Measurements from ENCODE around the gene TTBK1.

DNA sequence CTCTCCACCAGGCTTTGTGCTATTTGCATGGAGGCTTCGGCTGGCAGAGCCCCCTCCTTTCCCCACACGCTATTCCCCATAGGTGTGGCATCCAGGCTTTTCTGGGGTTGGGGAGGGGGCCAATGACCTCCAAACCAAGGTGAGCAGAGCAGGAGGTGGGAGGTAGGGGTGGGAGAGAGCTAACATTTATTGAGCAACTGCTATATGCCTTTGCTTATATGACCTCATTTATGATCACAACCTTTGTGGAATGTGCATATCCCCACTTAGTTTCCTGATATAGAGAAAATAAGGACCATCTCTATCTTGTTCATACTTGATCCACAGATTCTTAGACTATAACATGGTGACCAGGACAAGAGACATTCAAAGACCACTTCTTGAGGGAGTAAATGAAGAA lies 37.0 kb downstream of the TTBK1 start:
- TF ChIP-seq, protein P1, sequence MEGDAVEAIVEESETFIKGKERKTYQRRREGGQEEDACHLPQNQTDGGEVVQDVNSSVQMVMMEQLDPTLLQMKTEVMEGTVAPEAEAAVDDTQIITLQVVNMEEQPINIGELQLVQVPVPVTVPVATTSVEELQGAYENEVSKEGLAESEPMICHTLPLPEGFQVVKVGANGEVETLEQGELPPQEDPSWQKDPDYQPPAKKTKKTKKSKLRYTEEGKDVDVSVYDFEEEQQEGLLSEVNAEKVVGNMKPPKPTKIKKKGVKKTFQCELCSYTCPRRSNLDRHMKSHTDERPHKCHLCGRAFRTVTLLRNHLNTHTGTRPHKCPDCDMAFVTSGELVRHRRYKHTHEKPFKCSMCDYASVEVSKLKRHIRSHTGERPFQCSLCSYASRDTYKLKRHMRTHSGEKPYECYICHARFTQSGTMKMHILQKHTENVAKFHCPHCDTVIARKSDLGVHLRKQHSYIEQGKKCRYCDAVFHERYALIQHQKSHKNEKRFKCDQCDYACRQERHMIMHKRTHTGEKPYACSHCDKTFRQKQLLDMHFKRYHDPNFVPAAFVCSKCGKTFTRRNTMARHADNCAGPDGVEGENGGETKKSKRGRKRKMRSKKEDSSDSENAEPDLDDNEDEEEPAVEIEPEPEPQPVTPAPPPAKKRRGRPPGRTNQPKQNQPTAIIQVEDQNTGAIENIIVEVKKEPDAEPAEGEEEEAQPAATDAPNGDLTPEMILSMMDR (conservative IDR thresholded peaks at IDR 0.05; ENCODE audit: low read depth, low read length), result no peak
- TF ChIP-seq POLR2A (IDR thresholded peaks at IDR 0.05; ENCODE audit: low read depth, low read length) (no peak), CEBPB (IDR thresholded peaks at IDR 0.05; ENCODE audit: low read depth, low read length) (no peak), MAZ (IDR thresholded peaks at IDR 0.05; ENCODE audit: borderline replicate concordance, low read depth, low read length) (no peak), BHLHE40 (IDR thresholded peaks at IDR 0.05; ENCODE audit: low read depth, low read length) (no peak), RAD21 (IDR thresholded peaks at IDR 0.05; ENCODE audit: low read length) (no peak), MAFK (IDR thresholded peaks at IDR 0.05; ENCODE audit: low read depth, low read length) (no peak), RFX5 (IDR thresholded peaks at IDR 0.05; ENCODE audit: low read depth, low read length) (no peak), RCOR1 (IDR thresholded peaks at IDR 0.05; ENCODE audit: insufficient replicate concordance, low read length) (no peak), CHD1 (IDR thresholded peaks at IDR 0.05; ENCODE audit: low read depth, low read length) (no peak)
- TF ChIP-seq, protein P2, sequence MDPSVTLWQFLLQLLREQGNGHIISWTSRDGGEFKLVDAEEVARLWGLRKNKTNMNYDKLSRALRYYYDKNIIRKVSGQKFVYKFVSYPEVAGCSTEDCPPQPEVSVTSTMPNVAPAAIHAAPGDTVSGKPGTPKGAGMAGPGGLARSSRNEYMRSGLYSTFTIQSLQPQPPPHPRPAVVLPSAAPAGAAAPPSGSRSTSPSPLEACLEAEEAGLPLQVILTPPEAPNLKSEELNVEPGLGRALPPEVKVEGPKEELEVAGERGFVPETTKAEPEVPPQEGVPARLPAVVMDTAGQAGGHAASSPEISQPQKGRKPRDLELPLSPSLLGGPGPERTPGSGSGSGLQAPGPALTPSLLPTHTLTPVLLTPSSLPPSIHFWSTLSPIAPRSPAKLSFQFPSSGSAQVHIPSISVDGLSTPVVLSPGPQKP (IDR thresholded peaks at IDR 0.05; ENCODE audit: borderline replicate concordance, low read depth, low read length), result no peak
- TF ChIP-seq, protein P3, sequence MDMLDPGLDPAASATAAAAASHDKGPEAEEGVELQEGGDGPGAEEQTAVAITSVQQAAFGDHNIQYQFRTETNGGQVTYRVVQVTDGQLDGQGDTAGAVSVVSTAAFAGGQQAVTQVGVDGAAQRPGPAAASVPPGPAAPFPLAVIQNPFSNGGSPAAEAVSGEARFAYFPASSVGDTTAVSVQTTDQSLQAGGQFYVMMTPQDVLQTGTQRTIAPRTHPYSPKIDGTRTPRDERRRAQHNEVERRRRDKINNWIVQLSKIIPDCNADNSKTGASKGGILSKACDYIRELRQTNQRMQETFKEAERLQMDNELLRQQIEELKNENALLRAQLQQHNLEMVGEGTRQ (IDR thresholded peaks at IDR 0.05; ENCODE audit: low read depth, low read length), result no peak
